GM21619 (cell line): ENCODE data around the gene RPRML.

ENCODE experiments used
- ATAC-seq: cut with Tn5 transposase; IDR thresholded peaks from one replicate; pipeline ENCODE4 v1.9.1; 2021; ENCODE audit not compliant: unreplicated experiment

Gene RPRML

DNA sequence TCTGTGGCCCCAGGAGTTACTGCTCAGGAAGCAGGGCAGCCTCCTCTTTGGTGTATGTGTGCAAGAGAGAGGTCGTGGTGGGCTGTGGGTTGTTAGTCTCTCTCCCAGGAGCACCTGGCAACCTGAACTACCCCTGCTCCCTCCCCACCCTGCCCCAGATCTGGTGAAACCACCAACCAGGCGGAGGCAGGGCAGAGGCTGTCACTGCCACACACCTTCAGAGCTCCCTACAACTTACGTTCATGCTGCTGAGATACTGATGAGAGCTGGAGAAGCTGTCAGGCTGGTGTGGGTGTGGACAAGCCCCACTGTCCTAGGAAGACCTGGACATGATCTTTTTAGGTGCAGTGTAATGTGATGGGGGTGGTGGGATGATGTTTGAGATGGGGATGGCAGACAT, 31.8 kb downstream of the RPRML start:
- ATAC-seq = no peak

DNA sequence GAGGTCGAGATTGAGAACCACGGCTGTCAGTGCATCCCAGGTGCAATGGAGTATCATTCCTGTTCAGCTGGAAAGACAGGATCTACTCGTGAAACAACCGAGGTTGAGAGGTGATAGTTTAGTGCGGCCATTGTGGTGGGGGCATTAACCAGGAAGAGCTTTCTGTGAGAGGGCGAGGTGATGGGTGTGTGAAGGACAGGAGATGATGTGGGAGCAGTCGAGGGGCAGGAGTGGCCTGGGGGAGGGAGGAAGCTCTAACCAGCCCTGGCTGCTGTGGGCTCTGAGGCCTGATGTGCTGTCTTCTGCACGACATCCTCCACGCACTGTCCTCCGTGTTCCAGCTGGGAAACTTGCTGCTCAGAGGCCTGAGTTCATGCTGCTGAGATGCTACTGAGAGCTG, 34.1 kb downstream of the RPRML start:
- ATAC-seq = no peak

DNA sequence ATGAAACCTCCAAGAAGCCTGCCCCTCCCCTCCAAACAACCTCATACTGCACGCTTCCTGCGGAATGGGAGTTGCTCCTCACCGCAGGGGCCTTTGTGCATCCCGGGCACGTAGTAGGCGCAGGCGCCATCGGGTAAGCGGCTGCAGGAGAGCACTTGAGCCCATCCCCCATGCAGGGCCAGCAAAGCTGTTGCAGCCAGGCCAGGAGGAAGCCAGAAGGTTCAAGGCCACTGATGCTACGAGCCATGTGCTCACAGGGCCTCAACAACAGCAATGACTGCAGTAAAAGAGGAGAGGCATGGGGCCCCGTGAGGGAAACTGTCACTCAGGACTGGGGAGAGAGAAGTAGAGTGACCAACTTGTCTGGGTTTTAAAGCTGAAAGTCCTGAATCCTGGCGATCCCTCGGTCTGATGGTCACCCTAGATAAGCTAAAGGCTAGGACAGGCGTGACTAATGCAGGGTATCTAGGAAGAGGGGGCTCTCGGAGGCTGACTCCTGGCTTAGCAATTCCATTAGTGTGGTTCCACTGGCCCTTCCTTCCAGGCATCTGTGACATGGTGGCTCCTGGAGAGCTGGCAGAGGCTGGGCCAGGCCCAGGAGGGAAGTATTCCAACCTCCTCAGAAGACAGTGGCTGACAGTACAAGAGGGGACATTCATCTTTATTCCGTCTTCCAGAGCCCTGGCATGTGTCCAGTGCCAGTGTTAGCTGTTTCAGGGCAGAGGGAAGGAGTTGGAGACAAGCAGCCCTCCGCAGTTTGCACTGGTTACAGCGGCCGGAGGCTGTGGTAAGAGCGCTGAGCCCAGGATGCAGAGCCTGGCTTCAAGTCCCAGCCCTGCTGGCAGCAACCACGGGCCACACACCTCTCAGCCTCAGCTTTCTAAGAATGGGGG, 35.3 kb downstream of the RPRML start:
- no peak for ATAC-seq

- ATAC-seq = no peak
These were observed 35.9 kb downstream of the RPRML start for GRCh38 chr17:46943218-46943500.

DNA sequence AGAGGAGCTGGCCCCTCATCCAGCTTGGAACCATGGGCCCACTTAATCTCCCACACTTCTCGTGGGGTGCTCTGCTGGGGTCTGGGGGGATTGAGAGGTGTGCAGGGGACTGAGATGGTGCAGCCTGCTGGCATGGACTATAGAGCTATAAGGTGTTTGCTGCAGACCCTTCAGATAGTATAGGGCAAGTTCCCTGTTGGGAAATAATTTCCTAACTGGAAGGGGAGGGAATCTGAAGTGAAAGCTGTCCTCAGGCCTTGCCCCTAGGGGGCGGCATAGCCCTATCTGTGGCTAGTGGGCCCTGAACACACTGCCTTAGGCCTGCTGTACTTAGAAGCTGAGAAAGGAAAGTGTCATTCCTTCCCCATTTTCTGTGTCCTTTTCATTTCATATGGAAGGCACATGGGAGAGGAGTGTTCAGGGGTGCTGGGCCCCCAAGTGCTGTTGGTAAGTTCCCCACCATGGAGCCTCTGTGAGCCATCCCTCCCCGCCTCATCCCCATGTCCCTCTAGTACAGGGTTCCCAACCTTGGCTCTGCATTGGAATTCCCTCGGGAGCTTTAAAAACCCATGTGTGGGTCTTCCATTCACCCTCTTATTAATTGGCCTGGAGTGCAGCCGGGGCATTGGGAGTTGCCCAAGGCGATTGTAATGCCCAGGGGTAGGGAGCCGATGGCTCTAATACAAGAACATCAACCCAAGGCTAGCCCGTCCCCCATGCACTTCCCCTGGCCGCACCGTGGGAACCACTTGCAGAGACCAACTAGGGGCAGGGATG, 36.4 kb downstream of the RPRML start:
- no peak for ATAC-seq

- peak; percentile 54 for ATAC-seq
These were observed 38.2 kb downstream of the RPRML start for GRCh38 chr17:46940692-46941404.

DNA sequence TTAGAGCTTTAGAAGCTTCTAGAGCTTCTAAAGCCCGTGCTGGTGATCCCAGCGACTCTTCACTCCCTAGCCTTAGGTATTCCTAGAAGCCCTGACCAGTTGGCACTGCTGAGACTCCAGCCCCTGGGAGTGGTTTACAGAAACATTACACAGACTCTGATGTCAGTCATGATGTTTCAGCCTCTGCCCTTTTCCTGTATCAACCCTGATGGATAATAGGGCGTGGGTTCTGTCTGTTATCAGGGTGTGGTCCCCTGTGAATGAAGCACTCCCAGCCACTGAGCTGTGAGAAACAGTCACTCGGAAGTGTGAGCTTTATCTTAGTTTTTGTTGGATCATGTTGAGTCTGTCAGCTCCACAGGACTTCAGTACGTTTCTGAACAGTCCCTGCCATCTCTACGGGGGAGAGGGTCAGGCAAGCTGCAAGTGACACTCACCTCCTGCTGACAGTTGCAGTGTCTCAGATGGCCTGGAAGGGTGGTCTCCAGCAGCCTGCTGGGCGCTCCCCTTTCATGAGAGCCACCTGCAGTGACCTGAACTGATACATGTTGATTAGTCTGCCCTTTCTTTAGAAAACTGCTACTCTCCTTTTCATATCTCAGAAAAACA, 43.3 kb downstream of the RPRML start:
- ATAC-seq = no peak

DNA sequence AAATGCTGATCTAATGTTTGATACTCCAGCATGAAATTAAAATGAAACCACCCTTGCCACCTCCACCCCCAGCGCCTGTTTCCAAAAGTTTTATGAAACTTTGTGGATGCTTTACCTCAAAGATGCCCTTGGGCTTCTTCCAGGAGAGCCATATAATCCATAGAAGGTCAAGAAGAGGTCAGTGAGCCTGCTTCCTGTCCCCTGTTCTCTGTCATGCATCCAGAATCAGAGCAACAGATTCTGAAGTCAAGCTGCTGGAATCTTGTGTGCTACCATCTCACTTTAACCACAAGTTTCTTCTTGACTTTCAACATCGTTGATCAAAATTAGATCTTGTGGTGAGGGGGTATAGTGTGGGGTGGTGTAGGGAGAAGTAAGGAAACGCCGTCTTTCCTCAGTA, 47.5 kb downstream of the RPRML start:
- no peak for ATAC-seq

- no peak for ATAC-seq
These were observed 49.0 kb downstream of the RPRML start for GRCh38 chr17:46930051-46930450.

- ATAC-seq = no peak
These were observed 49.6 kb downstream of the RPRML start for GRCh38 chr17:46929413-46929812.

DNA sequence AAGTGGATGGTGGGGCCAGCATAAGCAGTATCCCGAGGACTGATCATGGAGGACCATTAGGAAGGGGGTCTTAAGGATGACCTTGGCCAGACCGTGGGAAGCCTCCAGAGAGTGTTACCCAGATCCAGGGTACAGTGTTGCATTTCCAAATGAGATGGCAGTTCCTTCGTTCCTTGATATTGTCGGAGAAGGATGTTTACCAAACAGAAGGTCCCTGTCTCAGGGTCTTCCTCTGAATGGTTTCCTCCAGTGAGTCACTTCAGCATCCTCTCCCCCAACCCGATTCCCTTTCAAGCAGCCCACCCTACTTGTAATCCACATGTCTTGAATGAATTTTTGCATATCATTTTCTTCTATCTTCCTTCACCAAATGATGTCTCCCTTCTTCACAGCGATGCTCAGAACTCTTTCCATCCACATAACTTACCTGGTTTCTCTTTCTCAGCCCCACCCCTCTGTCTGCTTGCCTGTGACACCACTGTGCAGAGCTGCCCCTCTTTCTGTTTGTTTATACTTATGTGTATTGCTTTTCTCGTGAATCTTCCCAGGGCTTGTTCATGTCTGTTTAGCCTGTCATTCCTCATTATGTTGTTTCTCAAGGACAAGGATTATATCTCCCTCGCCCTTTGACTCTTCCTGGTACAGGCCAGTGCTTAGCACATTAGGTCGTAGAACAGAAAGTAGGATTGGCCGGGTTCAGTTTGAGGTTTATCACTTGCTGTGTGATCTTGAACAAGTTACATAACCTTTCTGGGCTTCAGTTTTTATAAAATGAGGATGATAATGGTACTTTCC, 50.4 kb downstream of the RPRML start:
- no peak for ATAC-seq
